Measurements from ENCODE around the gene HBS1L. TPM values are rescaled to one million over a fixed set of nuclear protein-coding genes. Genes with fewer than 3 reads are reported as not detected.

HBS1L gene
- polyA plus RNA-seq, 1 of the 3 experiments (the other 2 are of a cell fraction): 19.0 TPM

- no peaks in the 10 kb centered on the region for H3K4me1 ChIP-seq (ENCODE audit: control insufficient read depth in 1 of 2, insufficient read depth in 2 of 2, low read depth in 1 of 2, low read length in 1 of 2)
- no peaks in the 10 kb centered on the region for H4K20me1 ChIP-seq (ENCODE audit: insufficient read depth)
- no peak overlapping the region for H3K27ac ChIP-seq (ENCODE audit: low read depth in 2 of 2, low read length in 1 of 2)
- ChIA-PET POLR2A (no interaction called here), CTCF (interaction anchor here (1.0 kb wide), 1 partner anchor 822 kb away, joined by 3 read pairs; no protein-coding TSS in a partner anchor)
- no peak overlapping the region for H2AFZ ChIP-seq (ENCODE audit: low read depth)
- 90% methylated on average over 3 of the region's 3 CpGs for WGBS (ENCODE audit: low lambda C conversion rate)
- H3K9me3 ChIP-seq: no peaks in the 10 kb centered on the region
- no peaks in the 10 kb centered on the region for H3K9me2 ChIP-seq
- H3K4me3 ChIP-seq (ENCODE audit: low read depth in 2 of 2, low read length in 1 of 2): no peak overlapping the region
- no peak overlapping the region for H3K9ac ChIP-seq
- no peaks in the 10 kb centered on the region for H3F3A ChIP-seq (replicated peaks; ENCODE audit: insufficient read depth)
- no peaks in the 10 kb centered on the region for H3K79me2 ChIP-seq (ENCODE audit: insufficient read depth)
- no peaks in the 10 kb centered on the region for H3K27me3 ChIP-seq (ENCODE audit: insufficient read depth)
- TF ChIP-seq FOXM1 (IDR thresholded peaks at IDR 0.05; ENCODE audit: low read depth) (no peak), MXI1 (IDR thresholded peaks at IDR 0.05; ENCODE audit: low read depth, low read length) (no peak)
- DNase-seq: no peak
- H3K36me3 ChIP-seq (replicated peaks in 1 of 2; ENCODE audit: control insufficient read depth in 1 of 2, insufficient read depth in 2 of 2, low read length in 1 of 2): peaks cover 48 to 74% of the 10 kb centered on the region in 2 experiments
- H3K4me2 ChIP-seq: no peak overlapping the region
These were observed 72.5 kb downstream of the HBS1L start for GRCh38 chr6:134982161-134982560.

- DNase-seq: no peak
- no peak overlapping the region for H3K4me2 ChIP-seq
- H4K20me1 ChIP-seq (ENCODE audit: insufficient read depth): no peaks in the 10 kb centered on the region
- no peak overlapping the region for H2AFZ ChIP-seq (ENCODE audit: low read depth)
- no peaks in the 10 kb centered on the region for H3K9me2 ChIP-seq
- H3F3A ChIP-seq (replicated peaks; ENCODE audit: insufficient read depth): no peaks in the 10 kb centered on the region
- H3K4me3 ChIP-seq (ENCODE audit: low read depth in 2 of 2, low read length in 1 of 2): no peak overlapping the region
- TF ChIP-seq RFX5 (IDR thresholded peaks at IDR 0.05; ENCODE audit: low read length) (no peak), FOXM1 (IDR thresholded peaks at IDR 0.05; ENCODE audit: low read depth) (no peak), SIN3A (IDR thresholded peaks at IDR 0.05; ENCODE audit: borderline replicate concordance, low read depth, low read length) (no peak), POLR2AphosphoS5 (IDR thresholded peaks at IDR 0.05; ENCODE audit: low read depth, low read length) (no peak), CTCF (IDR thresholded peaks at IDR 0.05) (no peak), ELF1 (IDR thresholded peaks at IDR 0.05) (no peak), FOSL2 (IDR thresholded peaks at IDR 0.05; ENCODE audit: borderline replicate concordance, low read depth) (no peak), TCF12 (IDR thresholded peaks at IDR 0.05) (no peak), EP300 (IDR thresholded peaks at IDR 0.05; ENCODE audit: borderline replicate concordance in 1 of 2, low read depth in 1 of 2, low read length in 1 of 2) (no peak), TEAD4 (IDR thresholded peaks at IDR 0.05; ENCODE audit: borderline replicate concordance, insufficient read depth) (no peak), MEF2A (IDR thresholded peaks at IDR 0.05; ENCODE audit: borderline replicate concordance, low read depth) (no peak), SMC3 (IDR thresholded peaks at IDR 0.05; ENCODE audit: low read depth, low read length) (no peak), JUND (IDR thresholded peaks at IDR 0.05) (no peak), RCOR1 (IDR thresholded peaks at IDR 0.05; ENCODE audit: low read length) (no peak), USF1 (IDR thresholded peaks at IDR 0.05; ENCODE audit: borderline replicate concordance, low read depth) (no peak), GABPA (IDR thresholded peaks at IDR 0.05; ENCODE audit: low read depth) (no peak), RAD21 (IDR thresholded peaks at IDR 0.05; ENCODE audit: low read length) (no peak)
- H3K27me3 ChIP-seq (ENCODE audit: insufficient read depth): no peaks in the 10 kb centered on the region
- no peaks in the 10 kb centered on the region for H3K79me2 ChIP-seq (ENCODE audit: insufficient read depth)
- H3K4me1 ChIP-seq (ENCODE audit: control insufficient read depth in 1 of 2, insufficient read depth in 2 of 2, low read depth in 1 of 2, low read length in 1 of 2): no peaks in the 10 kb centered on the region
- POLR2A ChIA-PET: no interaction called here
- WGBS (ENCODE audit: low lambda C conversion rate): 73% methylated on average over 1 of the region's 1 CpG
- no peaks in the 10 kb centered on the region for H3K9me3 ChIP-seq
- no peak overlapping the region for H3K9ac ChIP-seq
- H3K36me3 ChIP-seq (replicated peaks in 1 of 2; ENCODE audit: control insufficient read depth in 1 of 2, insufficient read depth in 2 of 2, low read length in 1 of 2): peaks cover 57 to 66% of the 10 kb centered on the region in 2 experiments
- CTCF ChIA-PET: interaction anchor here (0.6 to 1.2 kb wide), 3 partner anchors 22 to 116 kb away, joined by 3 to 4 read pairs (median 3); no protein-coding TSS in a partner anchor
- no peak overlapping the region for H3K27ac ChIP-seq (ENCODE audit: low read depth in 2 of 2, low read length in 1 of 2)
These were observed 73.8 kb downstream of the HBS1L start for GRCh38 chr6:134980846-134981245.
